ENCODE measurements around the gene CCDC175.

DNA sequence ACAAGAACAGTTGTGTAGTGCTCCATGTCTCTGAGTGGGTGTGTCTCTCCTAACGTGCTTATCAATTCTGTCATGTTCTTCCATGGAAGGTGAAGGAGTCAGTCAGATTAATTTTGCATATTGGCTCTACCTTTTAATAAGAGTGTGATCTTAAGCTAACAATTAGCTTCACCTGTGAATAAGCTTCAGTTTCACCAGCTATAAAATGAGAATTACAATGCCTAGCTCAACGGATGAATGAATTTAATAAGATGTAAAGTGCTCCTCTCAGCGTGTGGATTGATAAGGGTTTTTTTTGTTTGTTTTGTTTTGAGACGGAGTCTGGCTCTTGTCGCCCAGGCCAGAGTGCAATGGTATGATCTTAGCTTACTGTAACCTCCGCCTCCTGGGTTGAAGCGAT lies 32.7 kb downstream of the CCDC175 start:
- TF ChIP-seq CTCF (IDR thresholded peaks at IDR 0.05 in 4 of 5, conservative IDR thresholded peaks at IDR 0.05 in 1 of 5) (no peak), POLR2A (IDR thresholded peaks at IDR 0.05) (no peak)

Measured in gastrocnemius medialis (tissue), 4 donors.